HG02798 (cell line): ENCODE data around the gene SIVA1.

Source experiments
- ATAC-seq: cut with Tn5 transposase; IDR thresholded peaks from one replicate; pipeline ENCODE4 v1.9.1; 2021; ENCODE audit warnings: mild to moderate bottlenecking; ENCODE audit not compliant: unreplicated experiment, poor library complexity

SIVA1 gene

GRCh38 chr14:104782086-104782807 lies 29.3 kb downstream of the SIVA1 start:
- no peak for ATAC-seq

DNA sequence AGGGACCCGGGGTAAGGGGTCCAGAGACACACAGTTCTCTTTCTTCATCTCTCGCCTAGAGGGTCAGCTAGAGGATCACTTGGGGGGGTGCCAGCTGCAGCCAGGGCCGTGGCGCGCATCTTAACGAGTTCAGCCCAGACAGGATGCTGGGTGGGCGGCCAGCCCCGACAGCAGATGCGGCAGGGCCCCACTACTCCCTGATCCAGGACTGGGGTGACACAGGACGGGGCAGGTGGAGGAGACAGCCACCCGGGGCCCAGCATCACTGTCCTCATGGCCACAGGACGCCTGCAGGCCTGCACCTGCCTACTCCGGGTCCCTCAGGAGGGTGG lies 29.8 kb downstream of the SIVA1 start:
- ATAC-seq = no peak

DNA sequence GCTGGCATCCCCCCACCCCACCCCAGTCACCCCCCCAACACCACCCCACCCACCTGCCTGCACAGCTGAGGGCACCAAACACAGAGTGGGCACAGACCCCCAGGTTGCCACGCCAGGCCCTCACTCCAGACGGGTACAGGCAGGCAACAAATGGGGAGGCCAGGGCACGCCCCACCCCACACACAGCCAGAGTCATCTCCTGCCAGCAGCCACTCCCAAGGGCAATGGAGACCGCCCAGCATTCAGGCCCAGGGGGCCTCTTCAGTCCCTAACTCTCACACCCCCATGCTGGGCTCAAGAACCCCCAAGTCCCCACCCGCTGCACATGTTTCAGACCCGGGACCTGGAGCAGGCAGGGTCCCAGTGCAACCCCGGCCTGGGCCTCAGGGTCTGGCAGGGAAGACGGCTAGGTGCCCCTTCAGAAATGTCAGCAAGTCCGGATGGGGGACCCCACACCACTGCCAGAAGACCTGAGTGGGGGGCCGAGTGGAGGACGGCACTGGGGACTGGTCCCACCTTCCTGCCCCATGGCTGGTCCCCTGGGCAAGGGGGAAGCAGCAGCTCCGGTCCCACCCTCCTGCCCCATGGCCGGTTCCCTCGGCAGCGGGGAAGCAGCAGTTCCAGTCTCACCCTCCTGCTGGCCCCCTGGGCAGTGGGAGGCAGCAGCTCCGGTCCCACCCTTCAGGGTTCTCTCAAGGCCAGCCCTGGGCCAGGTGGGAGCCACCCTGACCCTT lies 30.7 kb downstream of the SIVA1 start:
- ATAC-seq = no peak

GRCh38 chr14:104784218-104784568 lies 31.2 kb downstream of the SIVA1 start:
- no peak for ATAC-seq

DNA sequence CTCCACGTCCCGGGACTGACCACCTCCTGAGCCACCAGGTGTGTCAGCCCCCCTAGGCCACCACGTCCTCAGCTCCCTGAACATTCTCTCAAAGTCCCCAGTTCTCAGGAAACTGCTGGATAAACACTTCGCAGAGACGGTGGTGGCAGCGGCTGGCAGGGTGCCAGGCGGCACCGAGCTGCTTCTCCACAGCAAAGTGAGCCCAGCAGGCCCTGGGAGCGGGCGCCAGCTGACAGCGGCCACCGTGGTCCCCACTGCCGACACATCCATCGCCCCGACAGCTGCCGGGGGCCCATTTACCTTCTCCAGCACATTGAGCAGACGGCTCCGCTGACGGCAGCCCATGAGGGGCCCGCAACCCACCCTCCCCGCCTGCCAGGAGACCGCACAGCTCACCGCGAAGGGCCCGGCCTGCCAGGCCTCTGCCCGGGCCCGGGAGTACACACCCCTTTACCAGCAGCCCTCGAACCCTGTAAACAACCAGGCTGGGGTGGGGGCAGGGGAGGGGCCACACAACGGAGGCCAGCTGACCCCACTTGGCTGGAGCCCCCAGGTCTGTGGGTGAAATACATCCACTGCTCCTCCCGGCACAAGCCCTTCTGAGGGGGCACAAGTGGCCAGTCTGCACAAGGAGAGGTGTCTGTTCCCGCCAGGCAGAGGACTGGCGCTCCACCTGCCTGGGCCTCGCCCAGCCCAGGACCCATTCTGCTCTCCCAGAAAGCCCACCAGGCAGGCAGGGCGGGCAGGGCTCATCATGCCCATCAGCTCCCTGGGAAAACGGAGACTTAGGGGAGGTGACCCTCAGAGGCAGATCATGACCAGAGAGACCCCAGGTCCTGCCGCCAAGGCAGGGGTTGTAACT lies 32.1 kb downstream of the SIVA1 start:
- no peak for ATAC-seq

GRCh38 chr14:104785708-104786080 lies 32.7 kb downstream of the SIVA1 start:
- ATAC-seq = no peak

DNA sequence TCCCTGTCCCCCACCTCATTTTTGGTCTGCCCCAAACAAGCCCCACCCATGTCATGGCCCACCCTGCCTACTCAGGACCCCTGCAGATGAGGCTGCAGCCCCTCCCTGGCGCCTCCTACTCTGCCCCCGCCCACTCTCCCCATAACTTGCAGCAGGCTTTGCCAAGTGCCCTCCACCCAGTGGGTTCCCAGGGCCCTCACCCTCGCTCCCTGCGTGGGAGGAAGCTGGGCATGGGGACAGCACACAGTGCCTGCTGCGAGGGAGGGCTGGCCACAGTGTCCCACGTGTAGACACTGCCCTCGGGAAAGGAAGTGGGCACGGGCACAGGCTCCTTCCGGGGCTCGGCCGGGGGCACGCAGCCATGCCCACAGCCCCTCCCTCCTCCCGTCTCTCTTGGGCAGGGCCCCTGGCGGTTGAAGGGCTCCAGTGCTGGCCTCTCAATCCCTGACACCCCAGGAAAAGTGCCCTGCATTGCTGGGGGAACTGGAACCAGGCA lies 33.2 kb downstream of the SIVA1 start:
- no peak for ATAC-seq

GRCh38 chr14:104786726-104787675 lies 34.1 kb downstream of the SIVA1 start:
- no peak for ATAC-seq

DNA sequence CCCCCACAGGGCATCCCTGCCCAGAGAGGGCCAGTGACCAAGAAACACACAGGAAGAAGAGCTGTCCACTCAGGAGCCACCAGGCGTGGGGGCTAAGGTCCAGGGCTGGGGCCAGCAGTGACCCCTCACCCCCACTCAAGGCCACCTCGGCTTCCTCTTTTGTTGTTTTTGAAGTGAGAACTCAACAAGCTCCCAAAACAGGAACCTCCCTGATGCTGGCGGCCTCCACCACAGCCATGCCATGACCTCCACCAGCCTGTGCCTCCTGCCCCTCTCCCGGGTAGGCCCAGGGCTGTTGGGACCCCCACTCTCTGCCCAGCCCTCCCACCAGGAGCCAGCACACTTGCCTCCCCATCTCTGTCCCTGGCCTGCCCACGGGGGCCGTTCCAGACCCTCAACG lies 34.8 kb downstream of the SIVA1 start:
- ATAC-seq = no peak

DNA sequence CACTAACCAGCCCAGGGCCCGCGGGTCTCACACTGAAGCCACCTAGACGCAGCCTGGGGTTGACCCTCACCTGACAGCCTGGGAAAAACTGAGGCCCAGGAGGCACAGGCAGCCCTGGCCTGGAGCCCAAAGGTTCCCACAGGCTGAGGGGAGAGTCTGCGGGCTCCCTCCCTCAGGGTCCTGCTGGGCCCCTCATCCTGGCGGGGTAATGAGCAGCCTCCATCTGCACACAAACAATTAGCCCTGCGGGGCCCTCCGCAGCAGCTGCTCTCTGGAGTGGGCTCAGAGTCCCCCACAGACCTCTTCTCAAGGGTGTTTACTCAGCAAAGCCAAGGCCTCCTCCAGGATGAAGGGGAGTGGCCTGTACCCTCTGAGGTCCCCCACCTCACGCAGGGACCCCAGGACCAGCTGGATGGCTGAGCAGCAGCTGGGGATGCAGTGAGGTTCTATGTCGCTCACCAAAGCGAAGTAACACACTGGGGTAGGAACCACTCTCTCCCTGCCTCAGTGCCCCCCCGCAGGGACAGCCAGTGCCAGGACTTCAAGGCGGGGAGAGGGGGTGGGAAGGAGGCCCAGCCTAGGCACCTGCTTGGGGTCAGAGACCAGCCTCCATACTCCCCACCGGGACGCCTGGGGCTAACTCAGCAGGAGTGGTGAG lies 35.3 kb downstream of the SIVA1 start:
- ATAC-seq = no peak

- no peak for ATAC-seq
These were observed 36.1 kb downstream of the SIVA1 start for GRCh38 chr14:104788873-104789663.

DNA sequence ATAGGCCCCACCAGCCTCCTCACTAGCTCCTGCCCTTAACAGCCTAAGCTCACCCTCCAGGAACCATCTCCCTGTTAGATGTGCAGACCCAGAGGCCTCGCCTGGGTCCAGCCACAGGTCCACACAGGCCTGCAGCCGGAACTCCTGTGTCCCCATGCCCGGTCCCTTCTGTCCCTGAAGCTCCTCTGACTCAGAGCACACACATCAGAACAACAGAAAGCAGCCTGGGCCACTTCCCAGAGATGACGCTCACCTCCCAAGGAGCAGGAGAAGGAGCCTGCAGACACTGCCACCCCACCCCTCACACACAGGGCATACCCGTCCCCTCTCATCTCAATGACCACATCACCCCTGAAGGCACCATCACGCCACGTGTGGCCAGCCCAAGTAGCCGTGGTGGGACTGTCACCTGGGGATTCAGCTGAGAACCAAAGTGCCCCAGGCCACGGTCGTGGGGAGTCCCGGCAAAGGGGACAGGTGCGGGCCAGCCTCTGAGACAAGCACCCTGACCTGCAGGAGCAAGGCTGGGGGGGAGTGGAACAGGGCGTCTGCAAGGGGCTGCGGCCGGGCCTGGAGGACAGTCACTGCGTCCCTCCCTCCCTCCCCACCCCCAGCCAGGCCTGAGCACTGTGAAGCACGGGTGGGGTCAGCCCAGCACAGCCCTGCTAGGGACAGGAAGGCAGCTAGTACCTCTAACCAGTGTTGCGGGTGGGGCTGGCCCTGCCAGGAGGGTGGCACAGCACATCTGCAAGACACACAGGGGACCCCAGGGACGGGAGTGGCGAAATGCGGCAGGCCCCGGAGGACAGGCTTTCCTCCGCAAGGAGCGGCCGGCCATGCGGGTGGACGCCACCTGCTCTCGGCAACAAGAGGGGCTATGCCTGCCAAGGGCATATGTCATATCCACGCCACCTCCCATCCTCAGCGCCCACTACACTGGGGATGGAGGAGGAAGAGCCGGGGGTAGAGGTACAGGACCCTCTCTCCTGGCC lies 37.1 kb downstream of the SIVA1 start:
- ATAC-seq = no peak

- ATAC-seq = no peak
These were observed 38.5 kb downstream of the SIVA1 start for GRCh38 chr14:104791425-104791824.

DNA sequence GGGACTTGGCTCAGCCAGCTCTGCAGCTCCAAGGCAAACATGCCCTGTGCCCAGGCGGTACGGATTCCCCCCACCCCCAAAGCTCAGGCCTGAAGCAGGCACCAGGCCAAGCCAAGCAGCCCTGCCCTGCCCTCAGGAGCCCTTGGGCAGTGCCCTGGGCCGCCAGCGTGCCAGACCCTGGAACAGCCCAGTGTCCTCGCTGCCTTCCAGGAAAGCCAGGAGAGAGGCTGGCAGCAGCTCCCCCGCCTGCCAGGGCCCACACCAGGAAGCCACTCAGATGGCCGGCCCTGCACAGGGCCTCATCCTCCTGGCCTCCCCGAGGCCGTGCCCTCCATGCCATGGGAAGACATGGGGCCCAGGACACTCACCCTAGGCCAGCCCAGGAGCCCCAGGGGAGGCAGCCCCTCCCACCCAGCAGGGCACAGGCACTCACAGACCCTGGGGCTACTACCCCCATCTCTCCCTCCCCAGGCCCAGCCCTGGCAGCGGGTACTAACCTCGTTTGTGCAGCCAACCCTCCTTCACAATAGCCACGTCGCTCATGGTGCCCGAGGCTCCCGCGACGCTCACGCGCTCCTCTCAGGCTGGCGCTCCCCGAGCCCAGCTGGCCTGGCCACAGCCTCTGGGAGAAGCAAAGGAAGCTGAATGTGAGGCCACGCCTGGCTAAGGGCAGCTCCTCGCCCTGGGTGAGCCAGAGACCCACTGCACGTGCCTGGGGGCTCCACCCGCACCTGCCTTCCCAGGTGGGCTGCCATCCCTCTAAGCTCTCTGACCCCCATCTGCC lies 39.3 kb downstream of the SIVA1 start:
- ATAC-seq = no peak

- ATAC-seq = no peak
These were observed 40.2 kb downstream of the SIVA1 start for GRCh38 chr14:104792945-104793702.

DNA sequence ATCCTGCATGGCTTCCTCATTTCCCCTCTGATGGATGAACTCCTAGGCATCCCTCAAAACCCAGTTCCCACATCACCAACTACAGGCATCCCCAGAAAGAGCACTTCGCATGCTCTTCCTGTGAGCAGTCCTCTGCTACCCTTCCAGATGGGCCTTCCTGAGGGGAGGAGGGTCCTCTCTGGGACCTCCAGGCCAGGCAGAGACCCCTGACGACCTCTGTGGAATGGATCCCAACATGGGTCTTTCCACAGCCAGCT lies 40.7 kb downstream of the SIVA1 start:
- ATAC-seq = no peak
